SK-N-MC (cell line): Measurements from ENCODE around the gene LDHAL6B.

ENCODE experiments used
- EZH2 ChIP-seq: fragments of 200-600 bp; sonication (generic); IDR thresholded peaks from one replicate; pipeline ENCODE4 v1.6.1; 2017; ENCODE audit warnings: antibody characterized with exemption
- POLR2AphosphoS5 ChIP-seq: IDR thresholded peaks from 2 replicates; pipeline ENCODE4 v1.6.1; 2012; ENCODE audit warnings: mild to moderate bottlenecking, low read depth, low read length, borderline replicate concordance

- TF ChIP-seq EZH2 (no peak), POLR2AphosphoS5 (no peak)
These were observed 14.8 kb upstream of the LDHAL6B start for GRCh38 chr15:59191855-59192237.
